Activated T-helper 17 cell treated with anti-CD3 and anti-CD28 coated beads, Interleukin-2, amount 50 U/mL, for 72 hours (primary cell): Measurements from ENCODE around the gene HK1. TPM values are rescaled to one million over a fixed set of nuclear protein-coding genes. Genes with fewer than 3 reads are reported as not detected.

ENCODE experiments used
- ATAC-seq: fragments of 150-1000 bp; cut with Tn5 transposase; replicated peaks from 2 replicates; pipeline ENCODE4 v1.10.0; 2021; ENCODE audit warnings: mild to moderate bottlenecking, moderate library complexity
- H3K27ac Mint-ChIP-seq: one replicate; pipeline ENCODE4 v1.8.0; 2022; ENCODE audit warnings: mixed read lengths
- H3K27me3 Mint-ChIP-seq: one replicate; pipeline ENCODE4 v1.8.0; 2022; ENCODE audit warnings: mixed read lengths
- H3K36me3 Mint-ChIP-seq: one replicate; pipeline ENCODE4 v1.8.0; 2022; ENCODE audit warnings: low read depth, mild to moderate bottlenecking, mixed read lengths
- H3K4me1 Mint-ChIP-seq: one replicate; pipeline ENCODE4 v1.8.0; 2022; ENCODE audit warnings: mixed read lengths
- H3K4me3 Mint-ChIP-seq: one replicate; pipeline ENCODE4 v1.8.0; 2022; ENCODE audit warnings: mild to moderate bottlenecking, mixed read lengths
- H3K9me3 Mint-ChIP-seq: one replicate; pipeline ENCODE4 v1.8.0; 2022; ENCODE audit warnings: mixed read lengths
- total RNA-seq, 2 donors: library from RNA; stranded (reverse); gene quantifications; one replicate each; pipeline ENCODE4 v1.2.3, GENCODE V29; 2022

HK1 gene
- total RNA-seq, 2 donors from 2014 or later, result 216 to 221 TPM

GRCh38 chr10:69405221-69405620, 126.9 kb downstream of the HK1 start:
- Mint-ChIP-seq H3K27ac (peak overlapping the region; percentile 79), H3K4me3 (no peak overlapping the region), H3K27me3 (no peaks in the 10 kb centered on the region), H3K4me1 (peaks cover 14% of the 10 kb centered on the region), H3K9me3 (no peaks in the 10 kb centered on the region), H3K36me3 (peaks cover 44% of the 10 kb centered on the region)
- ATAC-seq, result no peak

GRCh38 chr10:69406302-69406811, 128.1 kb downstream of the HK1 start:
- H3K4me1 Mint-ChIP-seq, result peaks cover 14% of the 10 kb centered on the region
- H3K9me3 Mint-ChIP-seq, result no peaks in the 10 kb centered on the region
- H3K36me3 Mint-ChIP-seq, result peaks cover 33% of the 10 kb centered on the region
- ATAC-seq, result no peak
- H3K27ac Mint-ChIP-seq, result peak overlapping the region; percentile 79
- H3K27me3 Mint-ChIP-seq, result no peaks in the 10 kb centered on the region
- H3K4me3 Mint-ChIP-seq, result no peak overlapping the region

- Mint-ChIP-seq H3K4me1 (peaks cover 14% of the 10 kb centered on the region), H3K4me3 (no peak overlapping the region), H3K27ac (peak overlapping the region; percentile 79), H3K27me3 (no peaks in the 10 kb centered on the region), H3K36me3 (peaks cover 27% of the 10 kb centered on the region), H3K9me3 (no peaks in the 10 kb centered on the region)
- ATAC-seq, result no peak
These were observed 128.7 kb downstream of the HK1 start for GRCh38 chr10:69406816-69407580.

GRCh38 chr10:69407621-69408301, 129.5 kb downstream of the HK1 start:
- H3K27me3 Mint-ChIP-seq, result no peaks in the 10 kb centered on the region

GRCh38 chr10:69408318-69409175, 130.3 kb downstream of the HK1 start:
- H3K4me3 Mint-ChIP-seq, result peak overlapping the region; percentile 72
- peaks cover 14% of the 10 kb centered on the region for H3K4me1 Mint-ChIP-seq
- no peaks in the 10 kb centered on the region for H3K27me3 Mint-ChIP-seq
- H3K9me3 Mint-ChIP-seq, result no peaks in the 10 kb centered on the region
- H3K36me3 Mint-ChIP-seq, result peaks cover 11% of the 10 kb centered on the region
- peak overlapping the region; percentile 79 for H3K27ac Mint-ChIP-seq
- ATAC-seq, result peak; percentile 94

More at GRCh38 chr10:69407621-69408301, 129.5 kb downstream of the HK1 start:
- peak overlapping the region; percentile 72 for H3K4me3 Mint-ChIP-seq
- ATAC-seq, result no peak
- peak overlapping the region; percentile 79 for H3K27ac Mint-ChIP-seq
- H3K9me3 Mint-ChIP-seq, result no peaks in the 10 kb centered on the region
- H3K36me3 Mint-ChIP-seq, result peaks cover 19% of the 10 kb centered on the region
- peaks cover 14% of the 10 kb centered on the region for H3K4me1 Mint-ChIP-seq

- Mint-ChIP-seq H3K9me3 (no peaks in the 10 kb centered on the region), H3K4me3 (peak overlapping the region; percentile 72), H3K27me3 (no peaks in the 10 kb centered on the region), H3K27ac (peak overlapping the region; percentile 79), H3K4me1 (peaks cover 14% of the 10 kb centered on the region), H3K36me3 (peaks cover 5% of the 10 kb centered on the region)
- ATAC-seq, result no peak
These were observed 130.8 kb downstream of the HK1 start for GRCh38 chr10:69409176-69409495.

GRCh38 chr10:69409968-69410367, 131.7 kb downstream of the HK1 start:
- ATAC-seq, result no peak
- Mint-ChIP-seq H3K36me3 (no peaks in the 10 kb centered on the region), H3K27ac (no peak overlapping the region), H3K4me3 (no peak overlapping the region), H3K4me1 (peaks cover 14% of the 10 kb centered on the region), H3K27me3 (no peaks in the 10 kb centered on the region), H3K9me3 (no peaks in the 10 kb centered on the region)

- Mint-ChIP-seq H3K4me3 (no peak overlapping the region), H3K4me1 (peaks cover 14% of the 10 kb centered on the region), H3K9me3 (no peaks in the 10 kb centered on the region), H3K27ac (no peak overlapping the region), H3K36me3 (no peaks in the 10 kb centered on the region), H3K27me3 (no peaks in the 10 kb centered on the region)
- no peak for ATAC-seq
These were observed 132.2 kb downstream of the HK1 start for GRCh38 chr10:69410487-69410886.

GRCh38 chr10:69411476-69411875, 133.2 kb downstream of the HK1 start:
- H3K36me3 Mint-ChIP-seq, result no peaks in the 10 kb centered on the region
- no peaks in the 10 kb centered on the region for H3K9me3 Mint-ChIP-seq
- no peak overlapping the region for H3K4me3 Mint-ChIP-seq
- H3K27me3 Mint-ChIP-seq, result no peaks in the 10 kb centered on the region
- H3K4me1 Mint-ChIP-seq, result peaks cover 13% of the 10 kb centered on the region
- no peak for ATAC-seq
- H3K27ac Mint-ChIP-seq, result no peak overlapping the region

- ATAC-seq, result no peak
- no peak overlapping the region for H3K27ac Mint-ChIP-seq
These were observed 134.0 kb downstream of the HK1 start for GRCh38 chr10:69412232-69412790.

GRCh38 chr10:69413221-69413865, 135.0 kb downstream of the HK1 start:
- no peak for ATAC-seq
- Mint-ChIP-seq H3K9me3 (no peaks in the 10 kb centered on the region), H3K27ac (no peak overlapping the region), H3K27me3 (no peaks in the 10 kb centered on the region), H3K4me3 (no peak overlapping the region), H3K4me1 (peaks cover 7% of the 10 kb centered on the region), H3K36me3 (no peaks in the 10 kb centered on the region)

More at GRCh38 chr10:69412232-69412790, 134.0 kb downstream of the HK1 start:
- Mint-ChIP-seq H3K4me1 (peaks cover 8% of the 10 kb centered on the region), H3K27me3 (no peaks in the 10 kb centered on the region), H3K4me3 (no peak overlapping the region), H3K36me3 (no peaks in the 10 kb centered on the region), H3K9me3 (no peaks in the 10 kb centered on the region)

GRCh38 chr10:69414036-69415018, 136.0 kb downstream of the HK1 start:
- Mint-ChIP-seq H3K27ac (no peak overlapping the region), H3K36me3 (no peaks in the 10 kb centered on the region), H3K27me3 (no peaks in the 10 kb centered on the region), H3K9me3 (no peaks in the 10 kb centered on the region), H3K4me1 (no peaks in the 10 kb centered on the region), H3K4me3 (no peak overlapping the region)
- no peak for ATAC-seq

- Mint-ChIP-seq H3K27ac (no peak overlapping the region), H3K27me3 (no peaks in the 10 kb centered on the region), H3K9me3 (no peaks in the 10 kb centered on the region), H3K4me3 (no peak overlapping the region), H3K36me3 (no peaks in the 10 kb centered on the region), H3K4me1 (no peaks in the 10 kb centered on the region)
- ATAC-seq, result no peak
These were observed 136.8 kb downstream of the HK1 start for GRCh38 chr10:69415049-69415448.
